GM12865 (cell line): Measurements from ENCODE around the gene TLE3.
A peak's percentile ranks its signal among the peaks of the same experiment; 100 is the strongest.

Source experiments
- DNase-seq: peaks from one replicate; pipeline ENCODE4 v3.0.0; 2010; ENCODE audit warnings: low read depth
- H3K4me3 ChIP-seq: 2 replicates; pipeline ENCODE4 v1.5.1; 2011; ENCODE audit warnings: mild to moderate bottlenecking, low read depth, low read length, control low read depth
- TF ChIP-seq, protein P1 (sequence below): IDR thresholded peaks from 2 replicates; pipeline ENCODE4 v1.5.1; 2011; ENCODE audit warnings: low read length, control low read depth, low read depth, inconsistent platforms; ENCODE audit not compliant: insufficient read depth; ENCODE audit errors: missing control alignments

TLE3 gene

DNA sequence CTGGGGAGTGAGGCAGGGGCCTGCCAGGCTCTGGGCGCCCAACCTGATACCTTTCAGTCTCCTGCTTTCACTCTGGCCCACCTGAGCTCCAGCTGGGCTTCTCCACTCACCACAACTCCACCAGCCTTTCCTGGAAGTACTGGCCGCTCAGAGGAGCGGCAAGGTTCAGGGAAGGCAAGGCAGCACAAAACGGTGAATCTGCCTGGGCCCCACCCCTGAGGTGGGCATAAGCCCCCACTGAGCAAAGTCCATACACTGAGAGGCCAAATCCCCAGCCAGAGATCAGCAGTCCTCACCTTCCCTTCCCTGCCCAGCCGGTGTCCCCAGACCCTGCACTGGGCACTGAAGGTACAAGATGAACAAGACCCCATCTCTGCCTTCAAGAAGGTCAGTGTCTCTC is 70.7 kb downstream of the TLE3 start:
- no peak for DNase-seq
- TF ChIP-seq, protein P1, sequence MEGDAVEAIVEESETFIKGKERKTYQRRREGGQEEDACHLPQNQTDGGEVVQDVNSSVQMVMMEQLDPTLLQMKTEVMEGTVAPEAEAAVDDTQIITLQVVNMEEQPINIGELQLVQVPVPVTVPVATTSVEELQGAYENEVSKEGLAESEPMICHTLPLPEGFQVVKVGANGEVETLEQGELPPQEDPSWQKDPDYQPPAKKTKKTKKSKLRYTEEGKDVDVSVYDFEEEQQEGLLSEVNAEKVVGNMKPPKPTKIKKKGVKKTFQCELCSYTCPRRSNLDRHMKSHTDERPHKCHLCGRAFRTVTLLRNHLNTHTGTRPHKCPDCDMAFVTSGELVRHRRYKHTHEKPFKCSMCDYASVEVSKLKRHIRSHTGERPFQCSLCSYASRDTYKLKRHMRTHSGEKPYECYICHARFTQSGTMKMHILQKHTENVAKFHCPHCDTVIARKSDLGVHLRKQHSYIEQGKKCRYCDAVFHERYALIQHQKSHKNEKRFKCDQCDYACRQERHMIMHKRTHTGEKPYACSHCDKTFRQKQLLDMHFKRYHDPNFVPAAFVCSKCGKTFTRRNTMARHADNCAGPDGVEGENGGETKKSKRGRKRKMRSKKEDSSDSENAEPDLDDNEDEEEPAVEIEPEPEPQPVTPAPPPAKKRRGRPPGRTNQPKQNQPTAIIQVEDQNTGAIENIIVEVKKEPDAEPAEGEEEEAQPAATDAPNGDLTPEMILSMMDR: no peak
- no peak overlapping the region for H3K4me3 ChIP-seq

DNA sequence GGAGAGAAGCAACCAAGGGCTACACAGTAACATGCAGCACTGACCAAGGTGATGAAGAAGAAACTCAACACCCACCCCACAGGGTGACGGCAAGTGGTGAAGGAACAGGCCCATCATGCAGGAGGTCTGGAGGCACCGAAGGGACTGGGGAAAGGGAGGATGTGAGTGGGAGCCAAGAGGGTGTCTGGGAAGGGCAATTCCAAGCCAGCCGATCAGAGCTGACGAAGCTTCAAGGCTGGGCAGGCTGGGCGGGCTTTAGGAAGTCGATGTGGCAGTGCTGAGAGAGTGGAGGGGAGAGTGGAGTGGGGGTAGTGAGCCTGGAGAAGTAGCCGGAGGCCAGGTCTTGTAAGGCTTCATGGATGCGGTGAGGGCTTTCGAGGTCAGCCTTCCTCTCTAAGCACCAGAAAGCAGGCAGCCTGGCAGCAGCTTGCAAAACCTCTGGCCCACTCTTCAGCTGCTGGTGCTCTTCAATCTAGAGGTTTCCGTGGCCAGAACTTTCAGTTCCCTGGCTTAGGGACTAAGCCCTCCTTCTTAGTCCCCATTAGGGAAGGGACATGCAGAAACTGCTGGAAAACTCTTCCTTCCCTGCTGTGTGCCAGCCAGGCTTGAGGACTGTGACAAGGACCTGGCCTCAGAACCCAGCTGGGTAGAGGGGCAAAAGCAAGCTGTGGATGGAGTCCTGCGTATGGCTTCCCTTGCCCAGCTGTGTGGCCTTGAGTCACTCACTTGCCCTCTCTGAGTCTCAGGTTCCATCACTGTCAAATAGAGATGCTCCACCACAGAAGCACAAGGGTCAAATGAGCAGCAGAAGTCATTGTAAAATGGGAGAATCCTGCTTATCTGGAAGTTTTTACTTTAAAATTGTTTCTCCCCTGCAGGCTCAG is 72.1 kb downstream of the TLE3 start:
- no peak overlapping the region for H3K4me3 ChIP-seq
- no peak for DNase-seq
- TF ChIP-seq, protein P1: no peak

DNA sequence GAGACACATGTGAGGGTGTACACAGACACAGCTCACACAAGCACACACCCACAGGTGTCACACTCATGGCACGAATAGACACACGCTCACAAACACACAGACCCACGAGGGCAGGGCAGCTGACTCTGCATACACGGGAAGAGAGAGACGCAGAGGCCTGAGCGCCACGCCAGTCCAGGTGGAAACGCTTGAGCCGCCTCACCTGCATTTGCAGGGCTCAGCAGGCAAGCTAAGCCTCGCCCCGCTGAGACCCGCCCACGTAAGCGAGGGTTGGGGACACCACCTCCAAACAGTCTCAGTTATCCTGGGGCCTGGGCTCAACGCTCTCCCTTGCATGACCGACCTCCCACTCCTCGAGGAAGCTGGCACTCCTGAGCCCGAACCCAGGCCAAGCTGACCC is 73.2 kb downstream of the TLE3 start:
- TF ChIP-seq, protein P1: no peak
- H3K4me3 ChIP-seq: no peak overlapping the region
- DNase-seq: no peak

DNA sequence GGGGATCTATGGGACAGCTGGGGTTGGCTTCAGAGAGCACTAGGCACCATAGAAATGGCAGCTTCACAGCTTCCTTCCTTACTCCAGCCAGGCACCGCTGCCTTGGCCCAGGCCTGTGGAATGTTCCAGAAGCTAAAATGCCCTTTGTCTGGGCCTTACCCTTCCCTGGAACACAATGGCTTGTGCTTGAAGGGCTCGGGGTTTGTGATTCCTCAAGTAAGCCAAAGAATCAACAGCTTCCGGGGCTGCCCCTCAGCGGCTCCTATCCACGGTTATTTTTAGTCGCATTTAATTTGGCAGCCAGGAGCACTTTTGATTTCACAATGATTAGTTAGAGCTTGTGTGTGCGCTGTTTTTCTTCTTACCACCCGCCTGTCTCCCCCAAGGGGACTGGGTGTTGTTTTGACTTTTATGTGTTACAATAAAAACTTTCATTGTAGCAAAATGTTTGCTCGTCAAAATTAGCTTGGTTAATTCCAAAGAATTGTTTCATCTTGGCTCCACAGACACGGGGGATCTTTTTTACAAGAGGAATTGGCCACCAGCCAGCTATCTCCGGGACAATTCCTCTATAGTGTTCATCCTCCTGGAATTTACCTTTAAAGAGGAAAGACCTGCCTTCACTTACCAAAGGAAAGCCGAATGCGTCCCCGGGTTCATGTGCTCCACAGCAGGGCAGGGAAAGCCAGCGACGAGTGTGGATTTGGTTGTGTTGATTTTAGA is 73.8 kb downstream of the TLE3 start:
- peak overlapping the region; percentile 37 for H3K4me3 ChIP-seq
- TF ChIP-seq, protein P1: no peak
- DNase-seq: peak; percentile 41

DNA sequence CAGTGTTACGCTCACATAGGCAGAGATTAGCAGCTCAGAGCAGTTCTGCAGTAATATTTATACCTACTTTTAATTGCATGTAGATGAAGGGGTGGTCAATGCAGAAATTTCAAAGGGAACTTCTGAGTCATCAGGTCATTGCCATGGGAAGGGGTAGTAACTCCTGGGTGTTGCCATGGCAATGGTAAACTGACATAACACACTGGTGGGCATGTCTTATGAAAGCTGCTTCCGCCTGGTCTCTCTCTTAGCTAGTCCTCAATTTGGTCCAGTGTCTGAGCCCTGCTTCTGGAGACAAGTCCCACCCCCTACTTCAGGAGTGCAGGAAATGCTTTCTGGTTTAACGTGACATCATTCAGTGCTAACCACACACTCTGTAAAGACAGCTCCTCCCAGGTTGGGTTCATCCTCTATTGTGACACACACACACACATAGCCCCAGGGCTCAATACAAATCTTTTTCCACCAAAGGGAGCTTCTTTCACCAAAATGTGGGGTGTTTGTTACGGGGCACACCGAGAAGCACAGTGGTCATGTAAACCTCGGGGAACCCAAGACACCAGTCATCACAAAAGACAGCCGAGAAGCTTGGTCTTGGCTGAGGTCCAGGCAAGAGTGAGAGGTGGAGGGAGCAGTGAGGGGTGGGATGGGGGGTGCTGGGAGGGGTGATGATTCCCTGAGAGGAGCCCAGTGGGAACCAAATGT is 74.5 kb downstream of the TLE3 start:
- TF ChIP-seq, protein P1: no peak
- DNase-seq: peak; percentile 92
- H3K4me3 ChIP-seq: peak overlapping the region; percentile 37

DNA sequence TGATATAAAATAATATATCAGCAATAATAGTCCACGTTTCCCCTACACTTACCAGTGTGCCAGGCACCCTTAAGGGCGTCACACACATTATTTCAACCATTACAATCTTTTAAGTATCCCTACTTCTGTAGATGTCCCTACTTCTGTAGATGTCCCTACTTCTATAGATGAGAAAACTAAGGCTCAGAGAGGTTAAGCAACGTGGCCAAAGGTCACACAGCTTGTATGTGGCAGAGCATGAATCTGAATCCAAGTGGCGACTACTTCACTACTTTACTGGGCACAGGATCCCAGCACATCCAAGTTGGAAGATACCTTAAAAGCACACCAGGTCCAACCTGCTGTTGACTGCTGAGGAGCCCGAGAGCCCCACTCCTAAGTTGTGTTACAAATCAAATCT is 77.5 kb downstream of the TLE3 start:
- TF ChIP-seq, protein P1: no peak
- DNase-seq: no peak
- H3K4me3 ChIP-seq: no peak overlapping the region
